ENCODE data around the gene ANKRD23. TPM values are rescaled to one million over a fixed set of nuclear protein-coding genes. Genes with fewer than 3 reads are reported as not detected.

ANKRD23 gene
- total and polyA plus RNA-seq, 2 experiments from 2014 or later = 0.76 to 1.4 TPM

DNA sequence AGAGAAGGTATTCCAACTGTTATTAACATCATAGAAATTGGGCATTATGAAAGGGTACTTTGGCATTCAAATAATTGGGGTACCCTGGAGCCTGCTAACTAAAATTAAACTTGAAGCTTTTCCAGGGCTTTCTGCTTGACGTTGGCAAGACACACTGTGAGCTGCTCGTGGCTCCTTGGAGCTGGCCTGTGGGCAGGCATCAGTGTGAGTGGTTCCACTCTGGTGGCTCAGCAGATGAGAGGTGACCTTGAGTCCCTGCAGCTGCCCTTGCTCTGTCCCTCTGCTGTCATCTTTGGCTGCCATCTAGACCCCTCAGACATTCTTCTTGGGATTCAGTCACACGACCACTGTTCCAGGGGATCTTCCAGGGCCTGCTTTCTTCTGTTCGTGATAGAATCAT lies 21.0 kb downstream of the ANKRD23 start:
- H3K4me1 ChIP-seq (ENCODE audit: insufficient read depth) = no peaks in the 10 kb centered on the region
- in situ Hi-C loops (cut with MboI) = no loop called here
- no peaks in the 10 kb centered on the region for H4K20me1 ChIP-seq (ENCODE audit: insufficient read depth)
- no peaks in the 10 kb centered on the region for H3K9me3 ChIP-seq (ENCODE audit: low read depth)
- TF ChIP-seq EZH2phosphoT487 (IDR thresholded peaks at IDR 0.05; ENCODE audit: insufficient read depth, low read depth) (no peak), EZH2 (IDR thresholded peaks at IDR 0.05; ENCODE audit: insufficient read depth, poor library complexity, severe bottlenecking) (no peak)
- H3K79me2 ChIP-seq (ENCODE audit: insufficient read depth) = peaks cover 6% of the 10 kb centered on the region; the same call in 1 of the 2 replicates
- no peak overlapping the region for H3K4me3 ChIP-seq
- no peaks in the 10 kb centered on the region for H3K36me3 ChIP-seq (ENCODE audit: low read depth)
- no peak overlapping the region for H2AFZ ChIP-seq
- H3K9me2 ChIP-seq (ENCODE audit: insufficient read depth) = no peaks in the 10 kb centered on the region
- H3K27ac ChIP-seq = no peak overlapping the region
- no peak overlapping the region for H3K9ac ChIP-seq
- WGBS, 2 experiments (ENCODE audit: low coverage in 1 of 2, low lambda C conversion rate in 2 of 2, missing lambda C conversion rate in 2 of 2) = 71 to 74% methylated on average over 4 of the region's 4 CpGs
- H3K4me2 ChIP-seq (ENCODE audit: unreplicated experiment) = no peak overlapping the region
- no peaks in the 10 kb centered on the region for H3K27me3 ChIP-seq (replicated peaks; ENCODE audit: insufficient read depth)
- H3F3A ChIP-seq (ENCODE audit: insufficient read depth) = no peaks in the 10 kb centered on the region
- DNase-seq = no peak

DNA sequence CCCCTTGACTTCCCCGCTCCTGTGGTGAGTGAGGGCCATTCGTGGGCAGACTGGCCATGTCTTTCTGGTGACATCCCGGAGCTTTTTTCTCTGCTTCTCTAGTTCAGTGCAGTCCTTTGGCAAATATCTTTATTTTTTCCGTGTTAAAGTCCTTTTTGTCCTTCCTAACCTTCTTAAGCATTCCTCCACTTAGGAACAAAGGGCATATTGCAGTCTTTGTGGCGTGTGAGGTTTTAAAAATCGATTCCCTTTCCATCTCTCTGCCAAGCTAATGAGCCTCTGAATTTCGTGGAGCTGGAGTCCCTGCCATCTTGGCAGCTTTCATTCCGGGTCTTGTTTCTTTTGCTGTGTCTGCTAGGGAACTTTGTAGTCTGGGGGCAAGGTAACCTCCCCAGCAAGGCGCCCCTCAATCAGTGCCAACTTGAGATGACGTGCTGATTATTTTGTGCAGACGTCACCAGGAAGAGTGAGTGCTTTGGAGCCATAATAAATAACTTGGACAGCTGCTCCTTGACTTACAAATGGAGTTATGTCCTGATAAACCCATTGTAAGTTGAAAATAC lies 22.6 kb downstream of the ANKRD23 start:
- Histone ChIP-seq H3K4me3 (no peak overlapping the region), H3K27ac (no peak overlapping the region), H3F3A (ENCODE audit: insufficient read depth) (no peaks in the 10 kb centered on the region), H3K36me3 (ENCODE audit: low read depth) (no peaks in the 10 kb centered on the region), H3K9me3 (ENCODE audit: low read depth) (no peaks in the 10 kb centered on the region), H2AFZ (no peak overlapping the region), H3K27me3 (replicated peaks; ENCODE audit: insufficient read depth) (no peaks in the 10 kb centered on the region), H3K9ac (no peak overlapping the region), H4K20me1 (ENCODE audit: insufficient read depth) (no peaks in the 10 kb centered on the region), H3K4me1 (ENCODE audit: insufficient read depth) (no peaks in the 10 kb centered on the region), H3K9me2 (ENCODE audit: insufficient read depth) (no peaks in the 10 kb centered on the region), H3K79me2 (ENCODE audit: insufficient read depth) (peaks cover 6% of the 10 kb centered on the region; the same call in 1 of the 2 replicates), H3K4me2 (ENCODE audit: unreplicated experiment) (no peak overlapping the region)
- DNase-seq = no peak
- in situ Hi-C loops (cut with MboI) = no loop called here
- TF ChIP-seq EZH2 (IDR thresholded peaks at IDR 0.05; ENCODE audit: insufficient read depth, poor library complexity, severe bottlenecking) (no peak), EZH2phosphoT487 (IDR thresholded peaks at IDR 0.05; ENCODE audit: insufficient read depth, low read depth) (no peak)
- WGBS, 2 experiments (ENCODE audit: low coverage in 1 of 2, low lambda C conversion rate in 2 of 2, missing lambda C conversion rate in 2 of 2) = 74 to 75% methylated on average over 11 of the region's 11 CpGs

- no peak overlapping the region for H2AFZ ChIP-seq
- in situ Hi-C loops (cut with MboI) = no loop called here
- no peaks in the 10 kb centered on the region for H3K4me1 ChIP-seq (ENCODE audit: insufficient read depth)
- H3K9ac ChIP-seq = no peak overlapping the region
- no peak overlapping the region for H3K27ac ChIP-seq
- H3K4me3 ChIP-seq = no peak overlapping the region
- H3K27me3 ChIP-seq (replicated peaks; ENCODE audit: insufficient read depth) = no peaks in the 10 kb centered on the region
- TF ChIP-seq EZH2 (IDR thresholded peaks at IDR 0.05; ENCODE audit: insufficient read depth, poor library complexity, severe bottlenecking) = no peak
- no peak for TF ChIP-seq EZH2phosphoT487 (IDR thresholded peaks at IDR 0.05; ENCODE audit: insufficient read depth, low read depth)
- 0 out of 2 replicates have a peak, but pooled peaks cover 6% of the 10 kb centered on the region for H3F3A ChIP-seq (ENCODE audit: insufficient read depth)
- H3K9me2 ChIP-seq (ENCODE audit: insufficient read depth) = no peaks in the 10 kb centered on the region
- no peaks in the 10 kb centered on the region for H3K36me3 ChIP-seq (ENCODE audit: low read depth)
- 90 to 91% methylated on average over 12 of the region's 12 CpGs for WGBS, 2 experiments (ENCODE audit: low coverage in 1 of 2, low lambda C conversion rate in 2 of 2, missing lambda C conversion rate in 2 of 2)
- H3K79me2 ChIP-seq (ENCODE audit: insufficient read depth) = peaks cover 6% of the 10 kb centered on the region; the same call in 1 of the 2 replicates
- no peaks in the 10 kb centered on the region for H3K9me3 ChIP-seq (ENCODE audit: low read depth)
- DNase-seq = no peak
- no peak overlapping the region for H3K4me2 ChIP-seq (ENCODE audit: unreplicated experiment)
- no peaks in the 10 kb centered on the region for H4K20me1 ChIP-seq (ENCODE audit: insufficient read depth)
These were observed 23.8 kb downstream of the ANKRD23 start for GRCh38 chr2:96819876-96820511.

- no peak overlapping the region for H3K4me2 ChIP-seq (ENCODE audit: unreplicated experiment)
- H3K9me3 ChIP-seq (ENCODE audit: low read depth) = no peaks in the 10 kb centered on the region
- H3K9ac ChIP-seq = no peak overlapping the region
- H3K9me2 ChIP-seq (ENCODE audit: insufficient read depth) = no peaks in the 10 kb centered on the region
- 0 out of 2 replicates have a peak, but pooled peaks cover 8% of the 10 kb centered on the region for H3F3A ChIP-seq (ENCODE audit: insufficient read depth)
- no peak overlapping the region for H3K4me3 ChIP-seq
- TF ChIP-seq EZH2 (IDR thresholded peaks at IDR 0.05; ENCODE audit: insufficient read depth, poor library complexity, severe bottlenecking) = no peak
- no peak for TF ChIP-seq EZH2phosphoT487 (IDR thresholded peaks at IDR 0.05; ENCODE audit: insufficient read depth, low read depth)
- in situ Hi-C loops (cut with MboI) = no loop called here
- DNase-seq = no peak
- no peak overlapping the region for H3K27ac ChIP-seq
- no peak overlapping the region for H2AFZ ChIP-seq
- no peaks in the 10 kb centered on the region for H3K36me3 ChIP-seq (ENCODE audit: low read depth)
- 81 to 82% methylated on average over 9 to 10 of the region's 10 CpGs for WGBS, 2 experiments (ENCODE audit: low coverage in 1 of 2, low lambda C conversion rate in 2 of 2, missing lambda C conversion rate in 2 of 2)
- no peaks in the 10 kb centered on the region for H4K20me1 ChIP-seq (ENCODE audit: insufficient read depth)
- peaks cover 6% of the 10 kb centered on the region; the same call in 1 of the 2 replicates for H3K79me2 ChIP-seq (ENCODE audit: insufficient read depth)
- H3K4me1 ChIP-seq (ENCODE audit: insufficient read depth) = no peaks in the 10 kb centered on the region
- H3K27me3 ChIP-seq (replicated peaks; ENCODE audit: insufficient read depth) = no peaks in the 10 kb centered on the region
These were observed 24.5 kb downstream of the ANKRD23 start for GRCh38 chr2:96819128-96819875.

Measured in GM23248 (cell line).